ENCODE results near the gene GALNS. TPM values are rescaled to one million over a fixed set of nuclear protein-coding genes. Genes with fewer than 3 reads are reported as not detected.

GALNS gene
- total and polyA plus RNA-seq, 2 experiments from 2014 or later: 19.6 to 53.5 TPM

- no peak overlapping the region for H2AFZ ChIP-seq
- H3K9me3 ChIP-seq (ENCODE audit: low read depth): no peaks in the 10 kb centered on the region
- H3K9me2 ChIP-seq (replicated peaks; ENCODE audit: insufficient read depth): no peaks in the 10 kb centered on the region
- no peaks in the 10 kb centered on the region for H3K36me3 ChIP-seq (replicated peaks; ENCODE audit: insufficient read depth, low read depth)
- H4K20me1 ChIP-seq (ENCODE audit: insufficient read depth, poor library complexity, severe bottlenecking): no peaks in the 10 kb centered on the region
- H3K79me2 ChIP-seq: no peaks in the 10 kb centered on the region
- H3K4me2 ChIP-seq: no peak overlapping the region
- H3K4me3 ChIP-seq: no peak overlapping the region
- no peak for TF ChIP-seq CTCF (IDR thresholded peaks at IDR 0.05; ENCODE audit: poor library complexity)
- TF ChIP-seq EZH2 (IDR thresholded peaks at IDR 0.05; ENCODE audit: borderline replicate concordance): no peak
- no peak for TF ChIP-seq EZH2phosphoT487 (IDR thresholded peaks at IDR 0.05; ENCODE audit: low read depth, severe bottlenecking, unreplicated experiment)
- WGBS (ENCODE audit: low lambda C conversion rate, missing lambda C conversion rate): 46% methylated on average over 8 of the region's 11 CpGs
- H3K4me1 ChIP-seq (ENCODE audit: insufficient read depth): peaks cover 4% of the 10 kb centered on the region
- H3K27ac ChIP-seq: peak overlapping the region; percentile 90
- peak; percentile 81 for DNase-seq (ENCODE audit: low spot score)
- no peaks in the 10 kb centered on the region for H3K27me3 ChIP-seq
Measured at GRCh38 chr16:88830258-88830657, 26.5 kb downstream of the GALNS start.

- no peak overlapping the region for H3K4me2 ChIP-seq
- DNase-seq (ENCODE audit: low spot score): no peak
Measured at GRCh38 chr16:88828711-88829110, 28.0 kb downstream of the GALNS start.

GRCh38 chr16:88827727-88828126 is 29.0 kb downstream of the GALNS start:
- no peaks in the 10 kb centered on the region for H3K9me3 ChIP-seq (ENCODE audit: low read depth)
- H3K4me2 ChIP-seq: no peak overlapping the region
- 95% methylated on average over 19 of the region's 21 CpGs for WGBS (ENCODE audit: low lambda C conversion rate, missing lambda C conversion rate)
- peaks cover 4% of the 10 kb centered on the region for H3K4me1 ChIP-seq (ENCODE audit: insufficient read depth)
- no peak overlapping the region for H3K27ac ChIP-seq
- no peak overlapping the region for H3K4me3 ChIP-seq
- H3K27me3 ChIP-seq: no peaks in the 10 kb centered on the region
- H3K9me2 ChIP-seq (replicated peaks; ENCODE audit: insufficient read depth): no peaks in the 10 kb centered on the region
- no peak for DNase-seq (ENCODE audit: low spot score)
- no peak overlapping the region for H2AFZ ChIP-seq
- no peak for TF ChIP-seq CTCF (IDR thresholded peaks at IDR 0.05; ENCODE audit: poor library complexity)
- no peak for TF ChIP-seq EZH2 (IDR thresholded peaks at IDR 0.05; ENCODE audit: borderline replicate concordance)
- TF ChIP-seq EZH2phosphoT487 (IDR thresholded peaks at IDR 0.05; ENCODE audit: low read depth, severe bottlenecking, unreplicated experiment): no peak
- no peaks in the 10 kb centered on the region for H3K36me3 ChIP-seq (replicated peaks; ENCODE audit: insufficient read depth, low read depth)
- H4K20me1 ChIP-seq (ENCODE audit: insufficient read depth, poor library complexity, severe bottlenecking): no peaks in the 10 kb centered on the region
- H3K79me2 ChIP-seq: no peaks in the 10 kb centered on the region

More at GRCh38 chr16:88828711-88829110, 28.0 kb downstream of the GALNS start:
- WGBS (ENCODE audit: low lambda C conversion rate, missing lambda C conversion rate): 92% methylated on average over 24 of the region's 24 CpGs
- no peaks in the 10 kb centered on the region for H3K27me3 ChIP-seq
- H4K20me1 ChIP-seq (ENCODE audit: insufficient read depth, poor library complexity, severe bottlenecking): no peaks in the 10 kb centered on the region
- peak overlapping the region; percentile 85 for H3K27ac ChIP-seq
- no peak overlapping the region for H2AFZ ChIP-seq
- H3K4me1 ChIP-seq (ENCODE audit: insufficient read depth): peaks cover 4% of the 10 kb centered on the region
- H3K9me3 ChIP-seq (ENCODE audit: low read depth): no peaks in the 10 kb centered on the region
- H3K79me2 ChIP-seq: no peaks in the 10 kb centered on the region
- H3K4me3 ChIP-seq: no peak overlapping the region
- H3K36me3 ChIP-seq (replicated peaks; ENCODE audit: insufficient read depth, low read depth): no peaks in the 10 kb centered on the region
- TF ChIP-seq CTCF (IDR thresholded peaks at IDR 0.05; ENCODE audit: poor library complexity) (no peak), EZH2phosphoT487 (IDR thresholded peaks at IDR 0.05; ENCODE audit: low read depth, severe bottlenecking, unreplicated experiment) (no peak), EZH2 (IDR thresholded peaks at IDR 0.05; ENCODE audit: borderline replicate concordance) (no peak)
- H3K9me2 ChIP-seq (replicated peaks; ENCODE audit: insufficient read depth): no peaks in the 10 kb centered on the region
